MCF 10A (cell line): ENCODE measurements around the gene TPT1. TPM values are rescaled to one million over a fixed set of nuclear protein-coding genes. Genes with fewer than 3 reads are reported as not detected.

Source experiments
- BruUV-seq: library from RNA; stranded (reverse); fragments of 400-500 nt; replicated peaks from 2 replicates; lab custom pipeline; 2021; lab: Mats Ljungman, UMichigan
- CTCF ChIA-PET: fragments of 300-600 bp; sonication (Branson Sonifier 250); formaldehyde crosslinking; extraction: SDS; loops from one replicate; lab custom pipeline; 2021; ENCODE audit warnings: antibody characterized with exemption, inconsistent platforms; lab: Yijun Ruan, JAX
- POLR2A ChIA-PET: fragments of 300-600, 350-650 bp; sonication (Branson Sonifier 250); formaldehyde crosslinking; extraction: SDS; loops from one replicate; lab custom pipeline; 2020; ENCODE audit warnings: antibody characterized with exemption, inconsistent platforms; lab: Yijun Ruan, JAX
- DNase-seq: peaks from one replicate; pipeline ENCODE4 v3.0.0-alpha.2; 2018; ENCODE audit not compliant: unreplicated experiment
- H3K27ac Mint-ChIP-seq: one replicate; pipeline ENCODE4 v1.8.0; 2022; ENCODE audit warnings: mild to moderate bottlenecking, low read depth, mixed read lengths; ENCODE audit not compliant: unreplicated experiment
- H3K27me3 Mint-ChIP-seq: one replicate; pipeline ENCODE4 v1.8.0; 2022; ENCODE audit warnings: mixed read lengths; ENCODE audit not compliant: insufficient read depth, unreplicated experiment
- H3K36me3 Mint-ChIP-seq: one replicate; pipeline ENCODE4 v1.8.0; 2022; ENCODE audit warnings: mild to moderate bottlenecking, moderate library complexity, mixed read lengths; ENCODE audit not compliant: insufficient read depth, unreplicated experiment
- H3K4me1 Mint-ChIP-seq: one replicate; pipeline ENCODE4 v1.8.0; 2022; ENCODE audit warnings: mixed read lengths; ENCODE audit not compliant: insufficient read depth, unreplicated experiment
- H3K4me3 Mint-ChIP-seq: one replicate; pipeline ENCODE4 v1.8.0; 2022; ENCODE audit warnings: mild to moderate bottlenecking, moderate library complexity, mixed read lengths; ENCODE audit not compliant: unreplicated experiment
- H3K9me3 Mint-ChIP-seq: one replicate; pipeline ENCODE4 v1.8.0; 2022; ENCODE audit warnings: mixed read lengths; ENCODE audit not compliant: unreplicated experiment
- intact Hi-C: fragments of 100-400 bp; cut with micrococcal nuclease; formaldehyde crosslinking; loops from 2 replicates; pipeline ENCODE4 v1.14.1; 2022
- total RNA-seq: library from RNA; stranded (reverse); gene quantifications from 2 replicates; pipeline ENCODE4 v1.2.3, GENCODE V29; 2022
- TF ChIP-seq, protein P1 (sequence below): fragments of 200-600 bp; IDR thresholded peaks from one replicate; pipeline ENCODE4 v1.8.0; 2022; ENCODE audit warnings: antibody characterized with exemption, mild to moderate bottlenecking; ENCODE audit not compliant: unreplicated experiment

Gene TPT1
- total RNA-seq, 1 experiment from 2014 or later = 4,896 TPM

DNA sequence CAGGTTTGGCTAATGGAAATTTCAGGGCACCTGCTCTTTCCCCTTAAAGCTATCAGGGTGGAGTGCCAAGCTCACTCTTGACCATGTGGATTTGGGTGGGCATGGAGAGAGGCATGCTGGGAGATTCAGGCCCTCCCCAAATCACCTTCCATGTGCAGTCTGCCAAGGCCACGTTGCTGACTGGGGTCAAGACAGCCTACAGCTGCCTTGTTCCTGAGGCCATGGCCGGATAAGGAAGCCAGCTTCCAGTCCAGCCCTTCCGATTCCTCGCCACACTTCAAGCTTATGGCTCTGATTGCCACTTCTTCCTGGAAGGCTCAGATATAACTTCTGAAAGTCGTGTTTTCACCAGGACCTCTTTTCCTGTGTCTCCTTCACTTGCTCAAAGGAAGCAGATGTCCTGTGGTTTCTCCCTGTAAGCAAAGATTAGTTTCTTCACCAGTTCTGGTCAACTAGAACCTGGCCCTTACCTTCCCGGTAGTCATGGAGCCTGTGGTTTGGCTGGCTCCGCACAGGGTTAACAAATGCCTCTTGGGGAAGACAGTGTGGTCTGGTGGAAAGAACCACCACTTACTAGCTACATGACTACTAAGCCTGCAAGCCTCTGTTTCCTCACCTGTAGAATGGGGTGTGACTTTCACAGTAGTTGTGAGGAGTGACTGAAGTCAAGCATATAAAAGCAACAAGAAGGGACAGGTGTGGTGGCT is 16.1 kb upstream of the TPT1 start:
- BruUV-seq = no TSS peak
- intact Hi-C loops = no loop called here
- Mint-ChIP-seq H3K27ac (no peak overlapping the region), H3K9me3 (peaks cover 6% of the 10 kb centered on the region), H3K4me1 (peaks cover 7% of the 10 kb centered on the region), H3K27me3 (no peaks in the 10 kb centered on the region), H3K36me3 (peaks cover 84% of the 10 kb centered on the region), H3K4me3 (no peak overlapping the region)
- no peak for DNase-seq
- TF ChIP-seq, protein P1, sequence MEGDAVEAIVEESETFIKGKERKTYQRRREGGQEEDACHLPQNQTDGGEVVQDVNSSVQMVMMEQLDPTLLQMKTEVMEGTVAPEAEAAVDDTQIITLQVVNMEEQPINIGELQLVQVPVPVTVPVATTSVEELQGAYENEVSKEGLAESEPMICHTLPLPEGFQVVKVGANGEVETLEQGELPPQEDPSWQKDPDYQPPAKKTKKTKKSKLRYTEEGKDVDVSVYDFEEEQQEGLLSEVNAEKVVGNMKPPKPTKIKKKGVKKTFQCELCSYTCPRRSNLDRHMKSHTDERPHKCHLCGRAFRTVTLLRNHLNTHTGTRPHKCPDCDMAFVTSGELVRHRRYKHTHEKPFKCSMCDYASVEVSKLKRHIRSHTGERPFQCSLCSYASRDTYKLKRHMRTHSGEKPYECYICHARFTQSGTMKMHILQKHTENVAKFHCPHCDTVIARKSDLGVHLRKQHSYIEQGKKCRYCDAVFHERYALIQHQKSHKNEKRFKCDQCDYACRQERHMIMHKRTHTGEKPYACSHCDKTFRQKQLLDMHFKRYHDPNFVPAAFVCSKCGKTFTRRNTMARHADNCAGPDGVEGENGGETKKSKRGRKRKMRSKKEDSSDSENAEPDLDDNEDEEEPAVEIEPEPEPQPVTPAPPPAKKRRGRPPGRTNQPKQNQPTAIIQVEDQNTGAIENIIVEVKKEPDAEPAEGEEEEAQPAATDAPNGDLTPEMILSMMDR = no peak
- POLR2A ChIA-PET = interaction anchor here (5.1 kb wide), 1 partner anchor 17 kb away, joined by 41 read pairs; the partner anchor contains the start of gene TPT1
- CTCF ChIA-PET = interaction anchor here (0.7 to 1.7 kb wide), 2 partner anchors 14 to 310 kb away, joined by 3 to 8 read pairs; no protein-coding TSS in a partner anchor

DNA sequence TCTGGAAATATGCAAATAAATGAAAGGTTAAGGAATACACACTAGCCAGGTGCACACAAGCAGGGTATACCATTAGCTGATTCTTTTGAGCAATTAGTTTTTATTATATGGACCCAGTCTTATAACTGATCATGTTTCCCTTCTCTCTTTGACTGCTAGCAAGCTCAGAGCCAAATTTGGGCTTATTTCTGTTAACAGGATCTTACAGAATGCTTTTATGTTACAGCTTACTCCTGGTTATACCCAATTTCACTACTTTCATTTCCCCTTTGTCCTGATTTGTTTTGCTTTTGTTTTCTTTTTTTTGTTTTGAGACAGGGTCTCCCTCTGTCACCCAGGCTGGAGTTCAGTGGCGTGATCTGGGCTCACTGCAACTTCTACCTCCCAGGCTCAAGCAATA is 12.9 kb upstream of the TPT1 start:
- H3K9me3 Mint-ChIP-seq = no peaks in the 10 kb centered on the region
- H3K4me3 Mint-ChIP-seq = no peak overlapping the region
- POLR2A ChIA-PET = interaction anchor here (1.4 to 1.6 kb wide), 2 partner anchors 14 to 19 kb away, joined by 5 read pairs; no protein-coding TSS in a partner anchor
- H3K4me1 Mint-ChIP-seq = no peaks in the 10 kb centered on the region
- DNase-seq = no peak
- TF ChIP-seq, protein P1 = no peak
- H3K27me3 Mint-ChIP-seq = no peaks in the 10 kb centered on the region
- intact Hi-C loops = no loop called here
- H3K36me3 Mint-ChIP-seq = peaks cover 71% of the 10 kb centered on the region
- CTCF ChIA-PET = interaction anchor here (1.1 to 1.6 kb wide), 2 partner anchors 18 to 40 kb away, joined by 3 to 5 read pairs; no protein-coding TSS in a partner anchor
- no peak overlapping the region for H3K27ac Mint-ChIP-seq
- no TSS peak for BruUV-seq

DNA sequence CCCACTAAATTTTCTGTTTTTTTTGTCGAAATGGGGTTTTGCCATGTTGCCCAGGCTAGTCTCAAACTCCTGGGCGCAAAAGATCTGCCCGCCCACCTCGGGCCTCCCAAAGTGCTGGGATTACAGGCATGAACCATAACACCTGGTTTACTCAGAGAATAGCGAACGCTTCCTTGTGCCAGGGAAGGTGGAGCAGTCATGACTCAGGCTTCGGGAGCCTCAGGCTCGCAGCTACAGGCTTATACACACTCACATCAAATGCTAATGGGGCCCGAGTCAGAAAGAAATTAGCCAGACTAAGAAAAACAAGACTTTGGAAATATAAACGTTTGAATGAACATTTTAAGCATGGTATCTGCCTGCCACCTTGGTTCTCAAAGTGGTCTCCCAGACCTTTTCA is 11.0 kb upstream of the TPT1 start:
- no peaks in the 10 kb centered on the region for H3K27me3 Mint-ChIP-seq
- BruUV-seq = no TSS peak
- H3K4me3 Mint-ChIP-seq = no peak overlapping the region
- no peaks in the 10 kb centered on the region for H3K9me3 Mint-ChIP-seq
- CTCF ChIA-PET = interaction anchor here (0.7 to 1.9 kb wide), 4 partner anchors 15 to 1330 kb away, joined by 3 to 11 read pairs (median 4); no protein-coding TSS in a partner anchor
- peaks cover 77% of the 10 kb centered on the region for H3K36me3 Mint-ChIP-seq
- POLR2A ChIA-PET = interaction anchor here (0.5 to 3.0 kb wide), 9 partner anchors 9 to 680 kb away, joined by 3 to 49 read pairs (median 4); partner anchors contain the start of genes COG3 and TPT1
- DNase-seq = peak; percentile 79
- H3K27ac Mint-ChIP-seq = peak overlapping the region; percentile 36
- no peaks in the 10 kb centered on the region for H3K4me1 Mint-ChIP-seq
- TF ChIP-seq, protein P1 = no peak
- intact Hi-C loops = no loop called here

DNA sequence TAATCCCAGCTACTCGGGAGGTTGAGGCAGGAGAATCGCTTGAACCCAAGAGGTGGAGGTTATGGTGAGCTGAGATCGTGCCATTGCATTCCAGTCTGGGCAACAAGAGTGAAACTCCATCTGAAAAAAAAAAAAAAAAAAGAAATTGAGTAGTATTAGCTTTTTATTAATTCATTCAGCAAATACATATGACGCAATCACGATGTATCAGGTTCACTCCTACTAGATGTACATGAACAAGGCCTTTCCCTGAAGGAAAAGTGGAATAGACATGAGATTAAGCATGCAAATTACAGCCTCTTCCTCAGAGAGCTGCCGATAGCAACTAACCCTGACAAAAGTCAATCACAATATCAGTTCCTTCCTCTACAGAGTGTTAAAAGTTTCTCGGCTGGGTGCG is 9.2 kb upstream of the TPT1 start:
- no peak for DNase-seq
- Mint-ChIP-seq H3K36me3 (peaks cover 79% of the 10 kb centered on the region), H3K4me1 (no peaks in the 10 kb centered on the region), H3K27ac (no peak overlapping the region), H3K27me3 (no peaks in the 10 kb centered on the region), H3K4me3 (no peak overlapping the region), H3K9me3 (no peaks in the 10 kb centered on the region)
- no TSS peak for BruUV-seq
- intact Hi-C loops = no loop called here
- ChIA-PET CTCF (interaction anchor here (0.6 kb wide), 1 partner anchor 8 kb away, joined by 4 read pairs; no protein-coding TSS in a partner anchor), POLR2A (interaction anchor here (3.0 kb wide), 1 partner anchor 8 kb away, joined by 49 read pairs; the partner anchor contains the start of gene TPT1)
- TF ChIP-seq, protein P1 = no peak
